PC-9 (cell line): ENCODE measurements around the gene SHANK3. TPM values are rescaled to one million over a fixed set of nuclear protein-coding genes. Genes with fewer than 3 reads are reported as not detected.

Source experiments
- BruUV-seq: library from RNA; stranded (reverse); fragments of 400-500 nt; replicated peaks from 2 replicates; lab custom pipeline; 2021; lab: Mats Ljungman, UMichigan
- CTCF ChIA-PET: fragments of 300-600 bp; sonication (Branson Sonifier 250); formaldehyde crosslinking; loops from one replicate; lab custom pipeline; 2022; ENCODE audit warnings: antibody characterized with exemption; lab: Charles Lee
- POLR2A ChIA-PET: fragments of 300-600 bp; sonication (Branson Sonifier 250); formaldehyde crosslinking; loops from one replicate; lab custom pipeline; 2022; ENCODE audit warnings: antibody characterized with exemption; ENCODE audit not compliant: unreplicated experiment; lab: Charles Lee
- DNase-seq, 2 experiments: peaks; one replicate each; pipeline versions ENCODE4 v3.0.0 to v3.0.0-alpha.2; 2015 to 2022; ENCODE audit warnings: mixed read lengths in 1 of 2
- H2AFZ ChIP-seq: fragments of 200-600 bp; sonication (generic); 2 replicates; pipeline ENCODE4 v1.8.1; 2017; ENCODE audit warnings: antibody characterized with exemption
- H3F3A ChIP-seq: fragments of 200-600 bp; sonication (generic); 2 replicates; pipeline ENCODE4 v1.8.1; 2017; ENCODE audit warnings: antibody characterized with exemption, mild to moderate bottlenecking, low read depth; ENCODE audit not compliant: insufficient read depth
- H3K27ac ChIP-seq: fragments of 200-600 bp; sonication (generic); 2 replicates; pipeline ENCODE4 v1.6.1; 2016; ENCODE audit warnings: mixed run types
- H3K27me3 ChIP-seq: fragments of 200-600 bp; sonication (generic); 2 replicates; pipeline ENCODE4 v1.6.1; 2016; ENCODE audit warnings: low read depth, mixed run types; ENCODE audit not compliant: insufficient read depth
- H3K36me3 ChIP-seq: fragments of 200-600 bp; sonication (generic); 2 replicates; pipeline ENCODE4 v1.6.1; 2016; ENCODE audit warnings: low read depth, mixed run types
- H3K4me1 ChIP-seq: fragments of 200-600 bp; sonication (generic); replicated peaks from 2 replicates; pipeline ENCODE4 v1.6.1; 2016; ENCODE audit warnings: mixed run types; ENCODE audit not compliant: insufficient read depth
- H3K4me2 ChIP-seq: fragments of 200-600 bp; sonication (generic); 2 replicates; pipeline ENCODE4 v1.6.1; 2017; ENCODE audit warnings: mixed run types
- H3K4me3 ChIP-seq: fragments of 200-600 bp; sonication (generic); 2 replicates; pipeline ENCODE4 v1.6.1; 2016; ENCODE audit warnings: mixed run types
- H3K79me2 ChIP-seq: fragments of 200-600 bp; sonication (generic); 2 replicates; pipeline ENCODE4 v1.6.1; 2017; ENCODE audit warnings: low read depth, mixed run types
- H3K9me2 ChIP-seq: fragments of 200-600 bp; sonication (generic); 2 replicates; pipeline ENCODE4 v1.8.1; 2017; ENCODE audit warnings: mild to moderate bottlenecking; ENCODE audit not compliant: insufficient read depth
- H3K9me3 ChIP-seq: fragments of 200-600 bp; sonication (generic); 2 replicates; pipeline ENCODE4 v1.8.1; 2016; ENCODE audit warnings: low read depth; ENCODE audit not compliant: insufficient read depth
- H4K20me1 ChIP-seq: fragments of 200-600 bp; sonication (generic); 2 replicates; pipeline ENCODE4 v1.8.1; 2017; ENCODE audit not compliant: insufficient read depth
- CTCF ChIP-seq: fragments of 200-600 bp; sonication (generic); conservative IDR thresholded peaks from 2 replicates; pipeline ENCODE4 v1.6.1; 2017; ENCODE audit warnings: mixed run types, antibody characterized with exemption, mild to moderate bottlenecking, moderate library complexity
- EZH2 ChIP-seq: fragments of 200-600 bp; sonication (generic); IDR thresholded peaks from 2 replicates; pipeline ENCODE4 v1.8.0; 2017; ENCODE audit warnings: antibody characterized with exemption, low read depth
- intact Hi-C: fragments of 100-400 bp; cut with micrococcal nuclease; formaldehyde crosslinking; loops from one replicate; pipeline ENCODE4 v1.10.0; 2022; ENCODE audit not compliant: unreplicated experiment
- total RNA-seq: library from RNA; stranded (reverse); gene quantifications from 2 replicates; pipeline ENCODE4 v1.2.3, GENCODE V29; 2021

SHANK3 gene
- total RNA-seq, 1 experiment from 2014 or later = 5.8 TPM

- POLR2A ChIA-PET = no interaction called here
- Histone ChIP-seq H3K4me3 (no peak overlapping the region), H3K79me2 (no peaks in the 10 kb centered on the region), H3K27me3 (no peaks in the 10 kb centered on the region), H3K9me3 (peaks cover 6% of the 10 kb centered on the region; the same call in 1 of the 2 replicates), H3K36me3 (no peaks in the 10 kb centered on the region), H4K20me1 (no peaks in the 10 kb centered on the region), H2AFZ (no peak overlapping the region), H3K4me2 (no peak overlapping the region), H3F3A (peaks cover 13% of the 10 kb centered on the region; the same call in 1 of the 2 replicates), H3K4me1 (no peaks in the 10 kb centered on the region), H3K27ac (no peak overlapping the region), H3K9me2 (no peaks in the 10 kb centered on the region)
- TF ChIP-seq CTCF (no peak), EZH2 (no peak)
- CTCF ChIA-PET = interaction anchor here (0.9 kb wide), 1 partner anchor 9 kb away, joined by 3 read pairs; no protein-coding TSS in a partner anchor
- BruUV-seq = no TSS peak
- intact Hi-C loops = no loop called here
- no peak for DNase-seq
These were observed 11.4 kb downstream of the SHANK3 start for GRCh38 chr22:50683994-50684371.

GRCh38 chr22:50684501-50684900 is 11.9 kb downstream of the SHANK3 start:
- DNase-seq = no peak
- H3K27me3 ChIP-seq = no peaks in the 10 kb centered on the region
- no peaks in the 10 kb centered on the region for H3K79me2 ChIP-seq
- H3F3A ChIP-seq = peaks cover 8% of the 10 kb centered on the region; the same call in 1 of the 2 replicates
- BruUV-seq = no TSS peak
- no peaks in the 10 kb centered on the region for H4K20me1 ChIP-seq
- TF ChIP-seq EZH2 (no peak), CTCF (no peak)
- H3K4me3 ChIP-seq = no peak overlapping the region
- ChIA-PET POLR2A (no interaction called here), CTCF (interaction anchor here (0.9 kb wide), 1 partner anchor 9 kb away, joined by 3 read pairs; no protein-coding TSS in a partner anchor)
- H3K9me3 ChIP-seq = peaks cover 6% of the 10 kb centered on the region; the same call in 1 of the 2 replicates
- H2AFZ ChIP-seq = no peak overlapping the region
- H3K27ac ChIP-seq = no peak overlapping the region
- no peaks in the 10 kb centered on the region for H3K9me2 ChIP-seq
- H3K4me2 ChIP-seq = no peak overlapping the region
- H3K4me1 ChIP-seq = no peaks in the 10 kb centered on the region
- no peaks in the 10 kb centered on the region for H3K36me3 ChIP-seq
- intact Hi-C loops = no loop called here

GRCh38 chr22:50684986-50685385 is 12.4 kb downstream of the SHANK3 start:
- BruUV-seq = no TSS peak

More at GRCh38 chr22:50684986-50685385, 12.4 kb downstream of the SHANK3 start:
- H3K4me1 ChIP-seq = no peaks in the 10 kb centered on the region
- H4K20me1 ChIP-seq = no peaks in the 10 kb centered on the region
- no peak overlapping the region for H2AFZ ChIP-seq
- peaks cover 6% of the 10 kb centered on the region; the same call in 1 of the 2 replicates for H3K9me3 ChIP-seq
- no peak overlapping the region for H3K4me2 ChIP-seq
- H3K27ac ChIP-seq = no peak overlapping the region
- H3K27me3 ChIP-seq = no peaks in the 10 kb centered on the region
- H3K9me2 ChIP-seq = no peaks in the 10 kb centered on the region
- intact Hi-C loops = no loop called here
- no peak overlapping the region for H3K4me3 ChIP-seq
- TF ChIP-seq EZH2 (no peak), CTCF (no peak)
- no peaks in the 10 kb centered on the region for H3K36me3 ChIP-seq
- ChIA-PET CTCF (interaction anchor here (0.9 kb wide), 1 partner anchor 10 kb away, joined by 3 read pairs; no protein-coding TSS in a partner anchor), POLR2A (no interaction called here)
- H3K79me2 ChIP-seq = no peaks in the 10 kb centered on the region
- DNase-seq = no peak
- peaks cover 8% of the 10 kb centered on the region; the same call in 1 of the 2 replicates for H3F3A ChIP-seq
